GM18873 (cell line): ENCODE measurements around the gene MYO16.

Experiments
- ATAC-seq: cut with Tn5 transposase; IDR thresholded peaks from one replicate; pipeline ENCODE4 v1.9.1; 2021; ENCODE audit warnings: mild to moderate bottlenecking, moderate library complexity, moderate number of reproducible peaks; ENCODE audit not compliant: unreplicated experiment, low FRiP score

The MYO16 gene

DNA sequence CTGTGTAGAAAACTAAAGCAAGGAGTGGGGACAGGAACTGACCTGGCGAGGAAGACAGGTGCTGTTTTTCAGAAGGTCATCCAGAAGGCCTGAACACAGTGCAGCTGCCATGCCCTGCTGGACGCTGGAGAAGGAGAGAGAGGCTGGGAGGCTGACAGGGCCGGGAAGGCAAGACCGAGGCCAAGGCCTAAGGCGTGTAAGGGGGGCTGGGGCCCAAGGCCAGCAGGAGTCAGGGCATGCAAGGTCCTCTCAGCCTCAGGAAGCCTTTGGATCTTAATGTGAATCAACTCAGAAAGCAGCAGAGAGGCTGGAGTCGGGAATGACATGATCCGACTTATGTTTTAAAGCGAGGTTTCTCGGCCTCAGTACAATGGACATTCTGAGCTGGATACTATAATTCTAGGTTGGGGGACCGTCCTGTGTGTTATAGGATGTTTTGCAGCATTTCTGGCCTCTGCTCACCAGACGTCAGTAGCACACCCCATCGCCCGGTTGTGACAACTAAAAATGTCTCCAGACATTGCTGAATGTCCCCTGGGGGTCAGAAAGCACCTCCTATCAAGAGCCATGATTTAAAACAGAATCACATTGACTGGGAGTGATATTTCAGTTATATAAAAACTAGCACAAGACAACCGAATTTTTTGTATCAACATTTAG is 530.4 kb downstream of the MYO16 start:
- ATAC-seq, result no peak

DNA sequence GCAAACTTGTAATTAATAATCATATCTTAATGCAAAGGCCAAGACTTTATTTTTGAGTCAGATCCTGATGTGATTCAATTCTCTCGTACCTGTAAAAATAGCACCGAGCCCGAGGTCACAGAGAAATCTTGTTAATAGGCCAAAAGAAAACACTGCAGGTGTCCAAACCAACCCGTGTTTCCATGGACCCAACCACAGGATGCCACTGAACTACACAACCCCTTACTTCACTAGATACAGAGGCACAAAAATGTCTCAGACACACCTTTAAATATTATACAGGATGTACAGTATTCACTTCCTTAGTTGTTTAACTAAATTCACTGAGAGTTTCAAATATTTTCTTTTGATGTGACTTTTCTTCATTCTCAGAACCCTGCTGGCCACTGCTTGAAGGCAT is 530.9 kb downstream of the MYO16 start:
- peak; percentile 46 for ATAC-seq

DNA sequence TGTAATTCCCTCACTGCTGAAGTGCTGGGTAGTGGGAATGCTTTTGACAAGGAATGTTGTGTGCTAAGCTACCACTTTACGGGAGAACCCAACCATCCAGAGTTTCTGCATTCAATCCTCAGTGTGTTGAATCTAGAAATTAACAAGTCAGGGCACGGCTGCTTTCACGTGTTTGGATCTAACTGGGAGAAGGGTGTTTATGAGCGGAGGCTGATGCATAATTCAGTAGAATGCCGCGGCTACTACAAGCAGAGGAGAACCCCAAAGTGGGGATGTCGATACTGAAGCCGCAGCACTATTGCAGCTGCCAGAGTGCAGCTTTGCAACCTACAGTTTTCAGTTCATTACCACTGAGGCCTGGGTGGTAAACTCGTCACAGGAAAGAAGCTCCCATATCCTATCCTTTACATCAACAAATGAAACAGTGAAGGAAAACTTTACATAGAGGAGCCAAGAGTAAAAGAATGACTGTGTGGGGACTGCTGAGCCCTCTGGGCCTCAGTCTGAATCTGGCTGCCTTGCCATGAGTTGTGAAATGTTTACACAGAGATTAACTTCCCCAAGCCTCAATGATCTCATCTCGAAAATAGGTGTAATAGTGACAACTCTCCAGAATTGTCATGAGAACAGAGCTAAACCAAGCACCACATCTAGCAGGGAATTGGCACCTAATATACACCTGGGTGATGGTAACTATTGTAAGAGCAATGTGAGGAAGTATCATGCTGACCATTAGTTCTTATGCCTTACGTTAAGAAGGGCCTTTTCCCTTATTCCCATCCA is 531.7 kb downstream of the MYO16 start:
- ATAC-seq, result peak; percentile 26

DNA sequence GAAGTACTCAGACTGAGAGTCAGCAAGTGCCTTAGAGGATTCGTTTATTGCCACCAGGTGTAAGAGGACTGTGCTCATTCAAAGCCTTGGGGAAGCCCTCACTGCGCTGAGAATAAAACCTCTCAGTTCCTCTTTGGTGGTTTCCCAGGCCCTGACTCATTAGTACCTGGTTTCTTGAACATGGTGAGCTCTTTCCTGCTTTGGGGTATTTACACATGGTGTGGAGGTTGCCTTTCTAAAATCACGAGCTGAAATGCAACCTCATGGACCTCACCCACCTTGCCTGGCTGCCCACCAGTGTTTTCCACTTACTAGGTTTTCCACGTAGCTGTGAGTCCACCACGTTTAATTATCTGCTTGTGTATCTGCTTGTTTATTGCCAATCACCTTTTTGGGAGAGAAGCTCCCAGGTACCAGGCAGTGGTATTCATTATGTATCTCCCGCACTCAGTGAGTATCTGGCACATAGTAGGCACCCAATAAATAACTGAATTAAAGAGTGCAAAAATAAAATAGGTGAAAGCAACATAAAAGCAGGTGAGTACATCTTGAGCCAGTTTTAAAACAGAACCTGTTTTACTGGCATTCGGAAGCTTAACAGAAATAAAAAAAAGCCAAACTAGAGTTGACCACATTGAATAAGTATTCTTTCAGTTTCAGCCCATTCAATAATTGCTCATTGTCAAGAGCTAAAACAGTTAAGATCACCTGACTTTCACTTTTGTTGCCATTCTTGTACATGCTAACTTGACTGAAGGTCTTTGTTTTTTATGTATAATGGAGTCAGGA is 533.0 kb downstream of the MYO16 start:
- peak; percentile 83 for ATAC-seq

DNA sequence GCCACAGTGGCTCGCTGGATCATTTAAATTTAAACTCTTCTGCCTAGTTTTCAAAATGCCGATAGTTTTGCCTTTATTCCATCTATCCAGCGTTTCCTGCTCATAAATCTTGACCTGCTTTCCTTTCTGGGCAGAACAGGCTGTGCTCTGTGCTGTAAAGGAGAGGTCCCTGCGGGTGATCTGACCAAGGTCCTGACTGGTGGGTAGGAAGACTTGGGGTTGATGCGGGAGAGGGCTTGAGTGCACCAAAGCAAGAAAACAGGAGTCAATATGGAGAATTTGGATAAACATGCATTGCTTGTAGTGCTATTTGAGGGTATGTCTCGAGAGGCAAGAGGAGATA is 533.6 kb downstream of the MYO16 start:
- peak; percentile 6 for ATAC-seq

DNA sequence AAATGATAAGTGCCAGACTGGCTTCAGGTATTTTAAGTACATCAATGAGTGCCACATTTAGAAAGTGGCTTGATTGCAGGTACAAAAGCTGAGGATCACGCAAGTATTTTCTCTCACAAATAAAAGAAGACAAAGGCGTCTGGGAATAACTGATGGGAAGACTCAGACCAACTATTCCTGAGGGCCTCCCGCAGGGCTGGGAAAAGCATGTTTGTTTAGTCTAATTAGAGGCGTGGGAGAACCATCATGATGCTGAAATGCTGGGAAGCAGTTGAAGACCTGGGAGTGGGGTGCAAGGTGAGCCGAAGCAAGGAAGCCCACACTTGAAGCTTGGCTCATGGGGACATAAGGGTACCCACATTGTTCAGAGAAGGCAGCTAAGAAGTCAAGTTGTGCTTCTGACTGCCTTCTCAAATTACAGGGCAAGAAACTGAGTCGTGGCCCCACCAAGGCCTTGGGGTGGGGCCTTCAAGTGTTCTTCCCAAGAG is 536.0 kb downstream of the MYO16 start:
- ATAC-seq, result no peak

DNA sequence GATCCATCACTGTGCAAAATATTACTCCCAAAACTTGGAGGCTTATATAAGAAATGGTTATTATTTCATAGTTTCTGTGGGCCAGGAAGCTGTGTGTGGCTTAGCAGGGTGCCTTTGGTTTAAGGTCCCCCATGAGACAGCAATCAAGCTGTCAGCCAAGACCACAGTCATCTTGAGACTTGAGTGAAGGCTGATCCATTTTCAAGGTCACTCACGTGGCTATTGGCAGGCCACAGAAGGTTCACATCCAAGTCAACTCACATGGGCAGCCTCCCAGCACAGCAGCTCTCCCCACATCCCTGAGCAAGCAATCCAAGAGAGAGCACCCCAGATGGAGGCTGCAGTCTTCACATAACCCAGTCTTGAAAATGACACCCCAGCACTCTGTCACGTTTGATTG is 537.4 kb downstream of the MYO16 start:
- peak; percentile 31 for ATAC-seq

DNA sequence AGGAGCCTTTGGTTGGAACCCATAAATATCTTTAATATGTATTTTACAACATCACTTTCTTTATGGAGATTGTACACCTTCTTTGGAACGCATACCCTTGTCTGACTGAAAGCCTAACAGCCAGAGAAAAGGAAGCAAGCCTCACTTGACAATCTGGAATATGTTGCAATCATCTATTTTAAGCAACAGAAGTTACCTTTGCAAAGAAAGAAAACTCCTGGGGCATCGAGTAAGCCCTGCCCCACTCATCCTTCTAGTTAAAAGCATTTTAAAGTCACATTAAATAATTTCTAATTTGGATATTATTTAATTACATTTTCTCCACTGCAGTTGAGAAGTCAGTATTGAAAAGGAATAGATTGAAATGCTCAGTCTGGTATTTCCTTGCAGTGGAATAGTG is 542.7 kb downstream of the MYO16 start:
- ATAC-seq, result no peak

DNA sequence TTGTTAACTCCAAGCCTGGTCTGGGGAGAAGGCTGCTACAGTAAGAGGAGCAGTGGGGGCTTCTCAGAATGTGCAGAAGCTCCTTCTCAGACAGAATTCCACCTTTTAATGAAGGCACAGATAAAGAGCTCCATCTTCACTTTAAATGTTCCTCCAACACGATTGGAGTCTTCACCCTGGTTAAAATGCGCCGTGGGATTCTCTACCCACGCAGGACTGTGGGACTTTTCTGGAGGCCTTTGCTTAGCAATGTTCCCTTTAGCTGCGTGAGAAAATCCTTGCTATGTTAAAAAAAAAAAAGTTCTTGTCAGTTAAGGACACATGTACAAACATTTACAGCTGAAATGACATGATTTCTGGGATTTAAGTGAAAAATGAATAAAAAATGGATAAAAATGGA is 546.3 kb downstream of the MYO16 start:
- no peak for ATAC-seq

DNA sequence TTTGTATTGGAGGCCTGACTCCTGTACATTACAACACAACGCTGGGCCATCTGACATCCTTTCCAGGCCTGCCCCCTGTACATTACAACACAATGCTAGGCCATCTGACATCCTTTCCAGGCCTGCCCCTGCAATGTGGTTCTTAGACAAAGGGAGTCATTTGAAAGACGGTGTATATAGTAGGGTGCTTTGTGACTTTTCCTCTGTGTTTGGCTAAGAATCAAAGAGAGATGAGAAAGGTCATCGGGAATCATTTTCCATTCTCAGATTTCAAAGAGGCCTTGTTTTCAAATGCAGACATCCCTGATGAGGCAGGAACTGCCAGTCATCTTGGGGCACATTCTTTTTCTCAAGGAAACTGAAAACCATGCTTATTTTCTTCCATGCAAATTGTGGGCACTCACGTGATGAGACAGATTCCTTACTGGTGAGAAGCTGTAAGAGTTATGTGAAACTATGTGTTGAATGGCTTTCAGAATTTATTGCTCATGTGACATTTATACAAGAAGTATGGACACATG is 551.6 kb downstream of the MYO16 start:
- ATAC-seq, result no peak

DNA sequence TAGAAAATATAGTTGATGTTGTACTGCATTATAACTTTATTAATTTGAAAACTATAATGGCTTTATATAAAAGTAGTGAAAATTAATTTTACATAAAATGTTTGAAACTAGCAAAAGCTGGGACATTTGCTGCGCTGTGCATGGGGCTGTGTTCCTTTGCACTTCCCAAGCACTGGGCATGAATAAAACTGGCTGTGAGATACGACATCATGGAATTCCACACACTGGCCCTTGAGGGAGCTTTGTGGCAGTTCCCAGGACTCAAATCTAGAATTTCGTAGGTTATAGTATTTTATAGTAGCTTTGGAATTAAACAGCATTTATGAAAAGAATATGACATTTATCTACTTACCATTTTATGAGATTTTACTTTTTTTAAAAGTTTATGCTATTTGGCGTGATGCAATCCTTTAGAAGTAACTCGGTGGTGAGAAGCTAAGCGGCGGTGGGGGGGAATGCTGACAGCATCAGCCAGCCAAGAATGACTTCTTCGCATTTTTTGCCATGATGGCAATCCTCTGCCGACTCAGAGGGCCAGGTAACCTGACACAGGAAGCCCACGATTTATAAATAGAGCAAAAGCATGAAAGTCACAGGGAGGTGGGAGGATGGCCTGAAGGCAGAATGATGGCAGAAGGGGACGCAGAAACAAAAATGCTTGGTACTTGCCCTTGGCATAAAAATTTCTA is 553.5 kb downstream of the MYO16 start:
- ATAC-seq, result no peak

DNA sequence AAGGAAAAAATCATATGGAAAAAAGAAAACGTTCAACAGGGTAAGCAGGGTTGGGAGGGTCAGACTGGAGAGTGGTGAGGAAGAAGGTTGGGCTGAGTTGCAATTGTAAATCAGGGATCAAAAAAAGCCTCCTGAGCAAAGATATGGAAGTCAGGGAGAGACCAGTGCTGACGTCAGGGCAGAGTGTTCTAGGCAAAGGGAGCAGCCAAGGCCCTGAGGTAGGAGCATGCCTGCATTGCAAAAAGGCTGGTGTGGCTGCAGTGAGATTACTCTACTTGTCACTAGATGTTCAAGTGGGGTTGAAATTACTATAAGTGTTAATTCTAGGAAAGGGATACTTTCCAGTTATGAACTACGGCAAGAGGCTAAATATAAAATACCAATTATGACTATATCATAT is 562.0 kb downstream of the MYO16 start:
- no peak for ATAC-seq

DNA sequence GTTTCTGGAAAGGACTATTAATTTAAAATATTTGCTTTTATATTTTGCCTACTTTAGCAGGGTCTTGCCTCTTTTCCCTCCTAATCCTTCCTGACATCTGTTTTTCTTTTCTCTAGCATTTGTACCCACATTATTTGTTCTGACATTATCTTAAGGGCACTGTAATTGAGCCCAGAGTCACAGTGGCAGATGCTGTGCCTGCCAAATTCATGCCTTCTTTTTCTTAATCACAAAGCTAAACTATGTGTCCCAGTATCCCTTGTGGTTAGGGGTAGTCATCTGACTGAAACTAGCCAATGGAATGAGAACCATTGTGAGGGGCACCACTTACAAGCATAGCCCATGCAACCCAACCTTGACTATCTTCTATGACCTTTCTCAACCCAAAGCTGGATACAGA is 562.9 kb downstream of the MYO16 start:
- no peak for ATAC-seq

DNA sequence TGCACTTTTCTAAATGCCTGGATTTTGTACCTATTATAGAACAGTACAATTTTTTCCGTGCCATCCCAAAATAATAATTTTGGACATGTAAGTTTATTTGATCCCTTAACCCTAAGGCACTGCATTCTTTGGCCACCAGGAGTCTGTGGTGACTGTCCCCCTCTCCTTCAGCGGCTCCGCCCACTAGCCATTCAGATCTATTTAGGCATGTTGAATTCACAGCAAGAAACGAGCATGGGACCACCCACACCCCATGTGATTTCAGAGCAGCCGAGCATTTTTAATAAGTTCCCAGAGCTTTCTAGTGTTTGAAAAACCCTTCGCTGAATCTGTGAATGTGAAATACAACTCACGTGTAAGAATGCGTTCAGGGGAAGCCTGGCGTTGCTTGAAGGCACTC is 567.5 kb downstream of the MYO16 start:
- no peak for ATAC-seq

DNA sequence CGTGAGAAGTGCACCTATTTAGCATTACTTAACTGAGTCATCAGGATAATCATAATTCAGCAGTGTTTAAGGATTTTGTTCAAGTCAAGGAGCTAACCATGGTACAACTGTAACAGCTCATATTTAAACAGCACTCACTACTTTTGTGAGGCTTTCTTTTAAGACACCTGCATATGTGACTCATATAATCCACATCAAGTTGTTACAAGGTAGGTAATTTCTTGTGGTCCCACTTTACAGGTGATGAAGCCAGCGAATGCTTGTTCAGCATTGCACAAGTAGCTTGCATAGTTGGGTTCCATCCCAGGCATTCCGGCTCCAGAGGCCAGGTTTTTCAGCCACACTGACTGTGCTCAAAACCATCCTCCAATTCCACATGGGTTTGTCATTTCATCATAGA is 569.2 kb downstream of the MYO16 start:
- no peak for ATAC-seq

DNA sequence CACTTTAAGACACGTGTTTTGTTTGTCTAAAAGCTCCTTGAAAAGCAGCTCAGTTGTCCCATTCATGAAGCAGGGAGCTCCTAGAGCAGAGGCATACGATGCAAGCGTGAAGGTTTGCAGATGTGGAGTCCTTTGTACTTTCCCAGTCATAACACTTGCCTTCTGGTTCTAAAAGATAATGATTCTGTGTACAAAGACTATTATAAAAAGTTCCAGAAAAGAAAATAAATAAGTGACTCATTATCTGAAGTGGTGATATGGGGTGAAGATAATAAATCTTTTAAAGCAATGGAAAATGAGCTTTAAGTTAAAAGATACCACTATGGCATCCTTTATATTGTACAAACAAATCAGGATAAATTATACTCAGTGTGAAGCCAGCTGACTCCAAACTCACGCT is 569.9 kb downstream of the MYO16 start:
- no peak for ATAC-seq

DNA sequence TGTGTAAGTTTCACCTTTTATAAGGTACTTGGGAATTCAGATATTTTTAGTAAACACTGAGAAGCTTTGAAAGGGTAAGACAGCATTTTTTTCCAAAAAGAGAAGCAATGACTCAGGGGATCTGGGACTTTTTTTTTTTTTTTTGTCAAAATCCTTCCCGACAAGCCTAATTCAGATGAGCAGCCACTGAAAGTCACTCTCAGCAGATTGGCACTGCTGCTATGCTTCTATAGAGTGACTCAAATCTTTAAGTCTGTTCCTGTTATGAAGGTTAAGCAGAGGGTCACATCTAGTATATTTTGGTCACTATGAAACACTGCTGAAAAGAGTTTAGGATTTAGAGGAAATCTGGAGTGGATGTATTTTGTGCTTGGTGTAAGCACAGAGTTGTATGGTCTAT is 571.1 kb downstream of the MYO16 start:
- ATAC-seq, result no peak

DNA sequence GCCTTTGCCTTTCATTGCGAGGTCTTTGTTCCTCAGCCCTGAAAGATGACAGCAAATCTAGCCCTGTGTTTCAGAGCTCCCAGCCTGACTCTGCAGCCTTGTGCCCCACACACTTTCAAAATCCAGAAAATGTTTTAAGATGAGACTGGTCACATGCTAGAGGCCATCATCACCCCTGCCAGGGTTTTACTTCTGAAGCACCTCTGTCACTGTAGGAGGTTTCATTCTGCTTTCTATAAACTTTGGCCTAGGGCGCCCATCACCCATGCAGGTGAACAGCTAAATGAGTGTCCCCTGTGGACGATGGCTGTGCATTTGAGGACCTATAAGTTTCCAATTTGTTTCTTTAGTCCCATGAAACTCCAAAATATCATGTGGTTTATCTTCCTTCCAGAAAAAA is 574.2 kb downstream of the MYO16 start:
- no peak for ATAC-seq

DNA sequence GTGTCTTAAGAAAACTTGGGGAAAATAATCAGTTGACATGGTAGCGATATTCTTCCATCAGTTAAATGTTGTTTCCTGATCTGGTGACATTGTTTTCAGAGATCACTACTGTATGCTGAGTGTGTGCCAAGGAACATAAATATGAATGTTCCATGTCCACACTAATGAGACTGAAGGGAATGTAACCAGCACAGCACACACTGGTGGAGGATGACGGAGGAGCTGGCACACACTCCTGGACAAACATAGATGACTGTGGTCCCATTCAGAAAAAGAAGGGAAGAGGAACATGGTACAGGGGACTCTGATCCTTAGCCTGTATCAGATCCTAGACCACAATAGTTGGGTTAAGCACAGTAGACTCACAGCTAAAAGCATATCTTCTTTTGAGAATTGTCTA is 574.8 kb downstream of the MYO16 start:
- ATAC-seq, result no peak

DNA sequence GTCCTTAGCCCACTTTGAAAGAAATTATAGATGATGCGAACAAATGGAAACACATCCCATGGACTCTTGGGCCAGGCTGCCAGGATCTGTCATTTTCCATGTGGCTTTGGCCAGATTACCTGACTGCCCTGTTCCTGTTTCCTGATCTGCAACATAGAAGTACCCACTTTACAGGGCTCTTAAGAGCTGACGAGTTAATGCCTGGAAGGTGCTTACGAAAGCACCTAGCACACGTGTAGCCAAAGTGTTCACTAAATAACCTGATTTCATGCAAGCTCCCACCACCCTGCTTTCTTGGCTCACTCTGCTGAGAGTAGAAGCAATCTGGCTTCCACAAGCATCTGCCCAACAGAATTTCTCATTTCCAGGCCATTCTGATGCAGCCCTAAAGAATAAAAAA is 575.2 kb downstream of the MYO16 start:
- no peak for ATAC-seq

DNA sequence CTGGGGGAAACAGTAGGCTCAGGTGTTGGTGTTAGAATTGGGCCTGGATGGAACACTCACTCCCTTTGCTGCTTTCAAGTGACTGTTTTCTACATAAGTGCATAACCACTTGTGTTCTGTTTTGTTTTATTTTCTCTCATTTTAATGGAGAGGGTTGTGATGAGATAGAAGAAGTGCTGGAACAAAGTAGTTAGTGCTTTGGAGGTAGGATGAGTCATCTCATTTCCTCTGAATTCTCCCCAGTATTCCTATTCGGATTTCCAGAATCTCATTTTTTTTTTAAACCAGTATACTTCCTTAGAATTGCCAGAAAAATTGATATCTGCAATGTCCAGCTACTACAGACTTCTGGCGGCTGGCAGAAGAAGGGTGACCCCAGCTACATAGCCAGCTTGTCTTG is 575.9 kb downstream of the MYO16 start:
- no peak for ATAC-seq
